Hematopoietic multipotent progenitor cell (in vitro differentiated cells): ENCODE data around the gene CMIP. TPM values are rescaled to one million over a fixed set of nuclear protein-coding genes. Genes with fewer than 3 reads are reported as not detected.

Source experiments
- DNase-seq, 3 donors: peaks; one replicate each; pipeline ENCODE4 v3.0.0-alpha.2; 2011 to 2015; ENCODE audit warnings: low read depth in 2 of 3, low spot score in 2 of 3
- total RNA-seq: library from RNA; depleted of rRNA; stranded (reverse); fragments of >200 nt; gene quantifications from one replicate; pipeline ENCODE4 v1.2.3, GENCODE V29; 2012

The CMIP gene
- total RNA-seq, 1 donor = 45.2 TPM

DNA sequence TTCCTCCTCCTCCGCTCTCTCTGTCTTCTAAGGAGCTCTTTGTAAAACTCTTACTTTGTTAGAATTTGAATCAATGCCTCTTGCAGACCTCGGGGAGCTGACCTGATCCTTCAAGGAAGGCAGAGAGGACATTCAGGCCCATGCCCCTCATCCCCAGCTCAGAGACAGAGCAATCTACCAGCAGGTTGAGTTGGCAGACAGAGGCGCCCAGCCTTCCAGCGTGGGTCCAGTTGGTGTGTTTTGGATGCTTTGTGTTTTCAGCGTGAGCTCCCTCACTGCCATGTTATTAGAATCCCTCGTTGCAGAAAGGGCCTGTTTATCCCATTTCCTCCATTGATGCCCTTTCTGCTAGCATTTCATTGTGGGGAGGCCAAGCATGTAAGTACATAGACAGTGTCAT, 167.1 kb downstream of the CMIP start:
- no peak for DNase-seq

DNA sequence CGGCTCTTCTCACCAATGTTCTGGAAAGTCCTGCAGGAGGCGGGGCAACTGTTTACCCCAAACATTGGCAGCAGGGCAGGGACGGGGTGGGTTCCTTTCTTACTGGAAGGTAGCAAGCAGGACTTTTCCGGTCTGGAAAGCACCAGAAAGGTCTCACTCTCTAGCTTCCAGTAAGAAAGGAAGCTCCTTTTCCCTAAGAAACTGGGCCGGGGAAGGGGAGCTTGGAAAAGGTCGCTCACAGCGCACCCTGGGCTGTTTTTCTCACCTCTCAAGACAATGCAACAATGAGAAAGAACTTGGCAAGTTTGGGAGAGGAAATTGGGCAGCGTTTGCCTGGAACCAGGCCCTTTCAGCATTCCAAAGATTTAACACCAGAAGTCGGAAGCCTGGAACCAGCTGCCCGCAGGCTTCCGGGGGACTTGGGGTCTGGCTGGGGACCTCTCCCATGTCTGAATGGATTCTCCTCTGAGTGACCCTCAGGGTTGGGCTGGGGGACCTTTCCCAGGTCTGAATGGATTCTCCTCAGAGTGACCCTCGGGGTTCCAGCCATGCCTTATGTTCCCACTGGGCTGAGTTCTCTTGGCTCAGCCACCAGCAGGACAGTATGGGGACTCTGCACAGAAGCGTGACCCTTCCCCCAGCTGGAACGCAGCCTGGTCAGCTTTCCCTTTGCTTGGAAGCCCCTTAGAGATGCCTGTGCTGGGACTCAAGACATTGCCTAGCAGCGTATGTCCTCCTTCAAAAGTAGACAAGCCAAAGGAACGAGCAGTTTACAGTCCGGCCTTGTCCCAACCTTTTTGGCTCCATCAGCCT, 167.9 kb downstream of the CMIP start:
- no peak for DNase-seq

- DNase-seq = no peak
These were observed 169.6 kb downstream of the CMIP start for GRCh38 chr16:81614171-81614570.

GRCh38 chr16:81614654-81615359, 170.2 kb downstream of the CMIP start:
- DNase-seq = no peak

DNA sequence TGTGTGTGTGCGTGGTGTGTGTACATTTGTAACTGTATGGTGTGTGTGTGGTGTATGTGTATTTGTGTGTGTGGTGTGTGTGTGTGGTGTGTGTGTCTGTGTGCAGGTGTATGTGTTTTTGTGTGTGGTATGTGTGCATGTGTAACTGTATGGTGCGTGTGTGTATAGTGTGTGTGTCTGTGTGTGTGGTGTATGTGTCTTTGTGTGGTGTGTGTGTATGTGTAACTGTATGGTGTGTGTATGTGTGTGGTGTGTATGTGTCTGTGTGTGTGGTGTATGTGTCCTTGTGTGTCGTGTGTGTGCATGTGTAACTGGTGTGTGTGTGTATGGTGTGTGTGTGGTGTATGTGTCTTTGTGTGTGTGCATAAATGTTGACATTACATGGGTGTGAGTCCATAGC, 170.8 kb downstream of the CMIP start:
- DNase-seq = no peak

DNA sequence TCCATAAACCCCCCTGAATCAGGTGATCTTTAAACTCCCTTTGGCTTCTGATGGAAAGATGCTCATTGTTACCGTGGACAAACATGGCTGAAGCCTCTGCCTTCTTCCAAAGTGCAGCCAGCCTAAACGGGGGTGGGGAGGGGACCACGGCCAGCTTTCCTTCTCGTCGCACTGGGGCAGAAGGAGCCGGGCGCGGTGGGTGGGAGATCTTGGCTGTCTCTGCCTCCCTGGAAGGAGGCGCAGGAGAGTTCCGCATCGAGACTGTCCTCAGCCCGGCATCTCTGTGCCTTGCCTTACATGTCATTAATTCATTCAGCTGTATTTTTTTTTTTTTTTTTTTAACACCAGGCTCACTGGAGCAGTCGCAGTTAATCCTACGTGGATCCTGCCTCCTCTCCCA, 171.2 kb downstream of the CMIP start:
- no peak for DNase-seq

DNA sequence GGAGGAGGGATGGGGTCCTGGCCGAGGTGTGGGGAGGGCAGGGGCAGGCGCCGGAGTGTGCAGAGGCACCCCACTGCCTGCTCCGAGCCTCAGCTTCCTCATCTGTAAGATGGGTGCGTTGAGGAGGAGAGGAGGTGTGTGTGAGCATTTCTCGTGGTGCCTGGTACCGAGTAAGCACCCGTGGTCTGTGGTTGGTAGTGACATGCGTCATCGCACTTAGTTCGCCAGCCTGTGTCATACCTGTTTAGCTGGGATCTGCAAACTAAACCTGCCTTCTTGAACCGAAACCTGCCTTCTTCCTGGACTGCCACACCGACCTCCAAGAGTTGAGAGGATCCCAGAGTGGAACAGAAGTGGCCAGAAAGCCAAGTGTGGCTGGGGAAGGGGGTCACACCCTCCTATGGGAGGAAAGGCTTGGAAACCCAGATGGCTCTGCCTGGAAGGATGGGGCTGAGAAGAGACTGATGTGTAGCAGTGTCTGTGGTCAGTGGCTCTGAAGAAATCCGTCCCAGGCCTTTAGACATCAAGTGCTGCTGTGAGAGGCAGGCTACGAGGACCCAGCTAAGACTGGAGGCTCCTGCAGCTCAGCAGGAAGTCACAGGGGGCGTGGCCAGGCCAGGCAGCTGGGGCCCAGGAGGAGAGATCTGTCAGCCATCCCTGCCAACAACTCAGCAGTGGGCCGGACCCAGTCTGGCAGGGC, 171.9 kb downstream of the CMIP start:
- peak in 1 of 3 donors; percentile 68 for DNase-seq

- no peak for DNase-seq
These were observed 172.4 kb downstream of the CMIP start for GRCh38 chr16:81617021-81617346.

GRCh38 chr16:81618187-81618586, 173.6 kb downstream of the CMIP start:
- DNase-seq = no peak

- no peak for DNase-seq
These were observed 174.1 kb downstream of the CMIP start for GRCh38 chr16:81618661-81619060.

GRCh38 chr16:81620029-81620428, 175.4 kb downstream of the CMIP start:
- no peak for DNase-seq

DNA sequence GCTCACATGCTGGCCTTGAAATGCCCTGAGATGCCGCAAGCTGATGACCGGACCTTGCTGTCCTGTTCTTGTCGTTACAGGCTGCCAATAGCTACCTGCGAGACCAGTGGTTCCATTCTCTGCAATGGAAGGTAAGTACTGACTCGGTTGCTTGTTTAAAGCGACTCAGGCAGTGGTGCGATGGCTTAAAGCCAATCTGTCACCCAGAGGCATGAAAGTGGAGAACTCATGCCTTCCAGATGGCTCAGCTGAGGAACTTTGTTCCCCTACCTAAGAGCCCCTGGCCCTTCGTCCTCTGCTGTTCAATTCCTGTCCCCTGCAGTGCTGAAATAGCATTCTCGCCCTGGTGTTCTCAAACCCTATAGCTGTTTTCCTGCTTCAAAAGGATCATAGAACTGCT, 176.2 kb downstream of the CMIP start:
- DNase-seq = no peak

- DNase-seq = no peak
These were observed 176.9 kb downstream of the CMIP start for GRCh38 chr16:81621496-81621895.

- peak in 2 of 3 donors; percentile 62 to 84 for DNase-seq
These were observed 178.9 kb downstream of the CMIP start for GRCh38 chr16:81623365-81624102.

DNA sequence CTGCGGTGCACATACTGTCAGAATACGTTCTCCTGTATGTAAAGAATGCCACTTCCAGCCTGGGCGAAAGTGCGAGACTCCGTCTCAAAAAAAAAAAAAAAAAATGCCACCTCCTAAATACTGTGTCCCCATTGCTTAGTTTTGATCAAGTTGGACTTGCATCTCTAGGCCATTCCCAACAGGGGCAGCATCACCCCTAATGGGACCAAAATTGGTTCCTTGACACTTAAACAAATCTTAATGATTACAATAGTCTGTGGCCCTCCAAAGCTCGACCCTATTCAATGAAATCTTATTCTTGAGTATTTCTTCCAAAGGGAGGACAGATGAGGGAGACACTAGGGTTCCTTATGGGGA, 179.8 kb downstream of the CMIP start:
- no peak for DNase-seq

DNA sequence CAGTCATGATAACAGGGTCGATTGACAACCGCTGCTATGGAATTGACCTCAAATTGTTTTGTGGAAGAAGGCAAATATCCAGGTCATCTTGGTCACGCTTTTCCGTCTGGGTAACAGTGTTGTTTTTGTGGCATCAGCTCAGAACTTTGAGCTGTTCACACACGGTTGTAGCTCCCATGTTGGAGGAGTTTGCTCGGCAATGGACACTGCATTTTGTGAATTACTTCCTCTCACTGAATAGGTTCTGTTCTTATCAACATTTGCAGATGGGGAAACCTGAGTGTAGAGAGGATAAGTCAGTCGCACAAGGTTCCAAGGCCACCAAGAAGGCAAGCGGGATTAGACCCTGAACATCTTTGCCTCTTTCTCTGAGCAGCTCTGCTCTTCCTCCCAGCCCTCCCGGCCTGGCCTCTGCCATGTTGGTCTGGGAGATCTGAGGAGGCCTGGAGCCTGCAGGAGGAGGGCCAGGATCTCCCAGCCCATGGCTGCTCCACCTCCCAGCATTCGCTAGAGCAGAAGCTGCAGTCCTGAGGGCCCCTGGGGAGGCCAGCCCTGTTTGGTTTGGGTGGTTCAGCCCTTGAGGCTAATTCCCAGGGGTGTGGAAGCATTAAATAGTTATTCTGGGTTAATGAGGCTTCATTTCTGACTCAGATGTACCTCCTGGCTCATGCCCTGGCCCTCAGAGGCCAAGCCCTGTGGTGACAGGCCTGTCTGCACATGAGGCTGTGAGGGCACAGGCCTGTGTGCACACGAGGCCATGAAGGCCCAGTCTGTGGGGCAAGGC, 180.3 kb downstream of the CMIP start:
- peak in 2 of 3 donors; percentile 57 to 84 for DNase-seq

GRCh38 chr16:81625544-81626153, 181.0 kb downstream of the CMIP start:
- DNase-seq = no peak

DNA sequence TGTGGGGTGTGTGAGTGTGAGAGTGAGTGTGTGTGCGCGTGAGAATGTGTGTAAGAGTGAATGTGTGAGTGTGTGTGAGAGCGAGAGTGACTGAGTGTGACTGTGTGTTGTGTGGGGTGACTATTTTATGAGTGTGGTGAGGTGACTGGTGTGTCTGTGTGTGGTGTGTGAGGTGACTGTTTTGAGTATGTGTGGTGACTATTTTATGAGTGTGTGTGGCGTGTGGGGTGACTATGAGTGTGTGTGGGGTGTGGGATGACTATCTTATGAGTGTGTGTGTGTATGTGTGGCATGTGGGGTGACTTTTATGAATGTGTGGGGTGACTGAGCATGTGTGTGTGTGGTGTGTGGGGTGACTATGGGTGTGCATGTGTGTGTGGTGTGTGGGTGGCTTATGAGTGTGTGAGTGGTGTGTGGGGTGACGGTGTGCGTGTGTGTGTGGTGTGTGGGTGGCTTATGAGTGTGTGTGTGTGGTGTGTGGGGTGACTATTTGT, 181.6 kb downstream of the CMIP start:
- no peak for DNase-seq

- no peak for DNase-seq
These were observed 182.4 kb downstream of the CMIP start for GRCh38 chr16:81627024-81627423.
